Activated T-cell treated with anti-CD3 and anti-CD28 coated beads for 24 hours (primary cell): ENCODE results near the gene UBE2E1.
A peak's percentile ranks its signal among the peaks of the same experiment; 100 is the strongest.

Source experiments
- DNase-seq: peaks from one replicate; pipeline ENCODE4 v3.0.0-alpha.2; 2020; ENCODE audit warnings: low read depth

Gene UBE2E1

DNA sequence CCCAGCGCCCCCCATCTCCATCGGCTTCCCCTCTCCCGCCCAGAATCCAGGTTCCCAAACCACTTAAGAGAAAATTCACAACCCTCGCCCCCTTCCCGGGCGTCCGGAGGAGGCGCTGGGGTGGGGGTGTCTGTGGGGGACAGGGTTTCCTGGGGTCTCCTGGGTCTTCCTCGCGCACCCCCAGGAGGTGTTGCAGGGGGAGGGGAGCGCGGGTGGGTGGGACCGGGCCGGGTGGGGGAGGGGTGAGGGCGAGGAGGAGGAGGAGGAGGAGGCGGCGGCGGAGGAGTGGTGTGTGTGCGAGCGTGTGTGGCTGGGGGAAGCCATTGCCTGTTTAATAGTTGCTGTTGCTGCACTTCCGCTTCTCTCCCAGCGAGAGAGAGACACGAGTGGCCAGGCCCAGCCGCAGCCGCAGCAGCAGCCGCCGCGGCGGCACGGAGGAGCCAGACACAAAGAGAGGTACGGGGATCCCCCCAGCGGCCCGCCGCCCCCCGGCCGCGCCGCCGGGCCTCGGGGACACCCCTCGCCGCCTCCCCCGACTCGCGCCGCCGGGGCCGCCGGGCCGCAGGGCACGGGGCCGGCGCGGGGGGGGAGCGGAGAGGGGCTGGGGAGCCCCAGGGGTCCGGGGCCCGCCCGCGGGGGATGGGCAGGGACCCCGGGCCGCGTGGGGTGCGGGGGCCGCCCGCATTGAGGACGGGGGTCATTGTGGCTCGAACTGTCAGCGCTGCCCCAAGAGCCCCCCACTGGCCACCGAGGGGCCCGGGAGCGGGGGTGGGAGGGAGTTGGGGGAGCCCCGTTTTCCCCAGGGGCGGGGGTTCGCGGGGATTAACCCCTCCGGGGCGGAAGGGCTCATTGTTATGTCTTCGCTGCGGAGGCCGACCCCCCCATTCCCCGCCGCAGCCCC is at the start of gene UBE2E1:
Gene UBE2E1, plus strand, starts transcription at position 323 of the 901 bp plus-strand sequence. CDS start 1,315 bp downstream, outside the sequence.
- DNase-seq = peak; percentile 47

GRCh38 chr3:23756206-23756840 is 49.4 kb upstream of the UBE2E1 start:
- DNase-seq = no peak

DNA sequence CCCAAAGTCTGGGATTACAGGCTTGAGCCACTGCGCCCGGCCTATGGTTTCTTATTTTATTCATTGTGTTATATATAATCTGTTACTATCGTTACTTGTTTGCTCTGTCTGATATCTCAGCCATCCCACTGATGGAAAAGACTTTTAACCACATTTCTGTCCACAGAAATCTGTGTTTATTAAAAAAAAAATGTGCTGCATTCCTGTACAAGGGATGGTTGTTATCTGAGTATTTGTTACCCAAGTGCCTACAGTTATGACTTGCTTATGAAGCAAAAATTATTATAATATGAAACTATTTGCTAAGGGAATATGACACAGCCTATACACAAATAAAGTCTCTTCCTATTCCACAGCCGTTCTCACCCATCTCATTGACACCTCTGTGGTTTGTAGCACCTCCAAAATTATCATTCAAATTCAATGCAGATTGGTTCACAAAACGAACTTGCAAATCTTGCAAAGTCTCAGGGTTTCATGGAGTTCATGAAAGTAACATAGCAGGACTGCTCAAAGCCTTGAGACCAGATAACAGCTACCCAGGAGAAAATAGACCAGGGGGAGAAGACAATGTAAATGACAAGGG is 47.4 kb upstream of the UBE2E1 start:
- DNase-seq = no peak

GRCh38 chr3:23760325-23760724 is 45.4 kb upstream of the UBE2E1 start:
- DNase-seq = no peak

GRCh38 chr3:23760871-23761373 is 44.8 kb upstream of the UBE2E1 start:
- peak; percentile 6 for DNase-seq

DNA sequence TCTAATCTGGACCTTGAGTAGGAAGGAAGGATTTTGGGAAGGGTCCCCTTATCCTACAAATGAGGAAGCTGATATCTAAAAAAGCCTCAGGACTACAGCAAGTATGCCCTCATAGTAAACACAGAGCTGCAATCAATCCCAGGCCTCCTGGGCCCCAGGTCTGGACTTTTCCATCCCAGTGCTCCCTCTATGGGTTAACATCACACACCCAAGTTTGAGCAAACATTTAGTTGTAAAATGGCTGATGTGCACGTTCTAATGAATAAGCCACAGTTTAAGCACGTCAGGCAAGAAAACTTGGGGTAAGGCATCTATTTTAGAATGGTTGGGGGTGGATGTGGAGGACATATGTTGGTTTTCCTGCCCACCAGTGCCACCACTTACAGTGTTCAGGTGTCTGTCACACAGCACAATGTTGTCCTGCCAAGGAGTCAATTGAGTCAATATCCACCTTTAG is 44.3 kb upstream of the UBE2E1 start:
- DNase-seq = no peak

DNA sequence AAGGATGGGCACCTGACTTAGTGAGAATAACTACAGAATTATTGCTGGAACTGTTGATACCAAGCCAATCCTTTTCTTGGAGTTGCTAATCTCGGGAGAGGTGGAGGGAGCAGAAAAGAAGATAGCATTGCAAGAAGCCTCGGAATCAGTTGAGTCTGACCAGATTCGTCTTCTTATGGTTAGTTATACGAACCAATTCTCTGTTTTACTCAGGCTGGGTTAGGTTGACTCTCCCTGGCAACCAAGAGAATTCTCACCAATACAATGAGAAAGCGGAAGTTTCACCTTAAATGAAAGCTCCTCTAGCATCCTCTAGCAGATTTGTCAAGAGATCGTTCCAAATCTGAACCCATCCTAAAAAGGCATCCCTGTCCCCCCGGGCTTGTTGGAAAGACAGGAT is 43.5 kb upstream of the UBE2E1 start:
- DNase-seq = no peak

DNA sequence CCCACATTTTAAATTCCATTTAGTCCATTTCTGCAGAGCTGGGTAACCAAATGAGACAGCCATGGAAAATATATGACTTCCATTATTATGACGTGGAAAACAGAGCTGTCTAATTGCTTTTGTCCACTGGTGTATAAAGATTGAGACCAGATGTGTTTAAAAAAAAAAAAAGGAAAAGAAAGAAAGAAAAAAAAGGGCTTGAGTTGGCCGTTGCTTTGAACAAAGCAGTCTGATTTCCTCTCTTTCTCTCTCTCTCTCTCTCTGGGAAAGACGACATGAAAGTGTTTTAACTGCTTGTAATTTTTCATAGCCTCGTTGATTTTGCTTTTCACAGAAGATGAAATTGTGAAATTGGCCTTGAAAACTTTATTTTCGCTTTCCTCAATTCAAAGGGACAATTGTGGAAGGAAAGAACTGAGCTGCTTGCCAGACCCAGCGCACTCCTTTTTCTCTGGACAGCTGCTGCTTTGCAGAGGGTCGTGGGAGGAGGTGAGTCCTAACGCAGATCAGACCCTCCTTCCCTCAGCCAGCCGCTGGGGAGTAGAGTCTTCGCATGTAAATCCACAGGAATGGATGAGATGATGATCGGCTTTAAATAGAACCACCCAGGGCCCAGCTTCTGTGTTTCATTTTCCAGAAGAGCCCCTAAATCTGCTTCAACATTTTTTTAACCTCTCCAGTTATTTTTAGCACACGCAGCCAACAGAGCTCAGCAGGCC is 42.8 kb upstream of the UBE2E1 start:
- DNase-seq = no peak

- DNase-seq = no peak
Observed at GRCh38 chr3:23764407-23764806, 41.3 kb upstream of the UBE2E1 start.

- no peak for DNase-seq
Observed at GRCh38 chr3:23767546-23767945, 38.2 kb upstream of the UBE2E1 start.

DNA sequence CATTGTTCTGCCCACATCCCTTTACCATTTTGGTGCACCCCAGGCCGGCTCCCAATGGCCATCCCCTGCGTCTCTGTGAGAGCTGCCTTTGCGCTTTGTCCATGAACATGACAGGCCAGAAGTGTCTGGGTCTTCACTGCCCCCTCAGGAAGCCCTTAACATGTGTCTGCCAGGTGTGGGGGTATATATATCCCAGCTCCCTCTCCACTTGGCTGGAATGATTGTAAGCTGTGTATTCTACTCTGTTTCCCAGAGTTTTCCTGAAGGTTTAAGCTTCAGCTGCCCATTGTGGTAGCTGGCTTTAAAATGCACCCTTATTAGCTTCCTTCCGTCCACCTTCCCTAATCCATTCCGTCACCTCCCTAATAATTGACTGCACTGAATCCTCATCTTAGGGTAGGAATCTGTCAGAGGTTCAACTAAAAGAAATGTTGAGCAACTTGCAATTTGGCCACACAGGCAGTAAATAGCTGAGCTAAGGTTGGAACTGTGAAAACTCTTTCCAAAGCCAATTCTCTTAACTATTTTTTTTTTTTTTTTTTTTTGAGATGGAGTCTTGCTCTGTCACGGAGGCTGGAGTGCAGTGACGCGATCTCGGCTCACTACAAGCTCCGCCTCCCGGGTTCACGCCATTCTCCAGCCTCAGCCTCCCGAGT is 30.4 kb upstream of the UBE2E1 start:
- DNase-seq = no peak

GRCh38 chr3:23776352-23776891 is 29.3 kb upstream of the UBE2E1 start:
- no peak for DNase-seq

GRCh38 chr3:23778446-23778845 is 27.3 kb upstream of the UBE2E1 start:
- DNase-seq = no peak

DNA sequence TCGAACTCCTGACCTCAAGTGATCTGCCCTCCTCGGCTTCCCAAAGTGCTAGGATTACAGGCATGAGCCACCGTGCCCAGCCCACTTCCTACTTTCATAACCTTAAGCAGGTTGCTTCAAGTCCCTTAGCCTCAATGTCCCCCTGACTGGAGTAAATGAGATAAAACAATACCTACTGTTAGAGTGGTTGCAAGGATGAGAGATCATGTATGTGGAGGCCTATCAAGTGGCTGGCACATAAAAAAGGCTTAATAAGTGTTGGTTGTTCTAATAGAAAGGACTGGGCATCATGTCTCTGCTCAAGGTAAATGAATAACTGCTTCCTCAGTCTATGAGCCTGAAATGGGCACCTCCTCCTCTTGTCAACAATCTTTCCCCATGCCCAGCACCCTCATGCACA is 25.9 kb upstream of the UBE2E1 start:
- DNase-seq = no peak

- no peak for DNase-seq
Observed at GRCh38 chr3:23781051-23781450, 24.7 kb upstream of the UBE2E1 start.

DNA sequence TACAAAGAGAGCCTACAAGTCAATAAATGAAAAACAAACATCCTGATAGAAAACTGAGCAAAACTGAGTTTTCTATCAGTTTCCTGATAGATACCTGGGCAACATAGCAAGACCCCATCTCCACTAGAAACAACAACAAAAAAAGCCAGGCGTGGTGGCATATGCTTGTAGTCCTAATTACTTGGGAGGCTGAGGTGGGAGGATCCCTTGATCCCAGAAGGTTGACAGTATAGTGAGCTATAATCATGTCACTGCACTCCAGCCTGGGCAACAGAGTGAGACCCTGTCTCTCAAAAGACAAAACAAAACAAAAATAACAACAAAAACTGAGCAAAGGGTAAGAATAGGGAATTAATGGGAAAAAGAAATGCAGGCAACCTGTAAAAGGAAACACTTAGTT is 23.9 kb upstream of the UBE2E1 start:
- no peak for DNase-seq

- no peak for DNase-seq
Observed at GRCh38 chr3:23785097-23785645, 20.6 kb upstream of the UBE2E1 start.

DNA sequence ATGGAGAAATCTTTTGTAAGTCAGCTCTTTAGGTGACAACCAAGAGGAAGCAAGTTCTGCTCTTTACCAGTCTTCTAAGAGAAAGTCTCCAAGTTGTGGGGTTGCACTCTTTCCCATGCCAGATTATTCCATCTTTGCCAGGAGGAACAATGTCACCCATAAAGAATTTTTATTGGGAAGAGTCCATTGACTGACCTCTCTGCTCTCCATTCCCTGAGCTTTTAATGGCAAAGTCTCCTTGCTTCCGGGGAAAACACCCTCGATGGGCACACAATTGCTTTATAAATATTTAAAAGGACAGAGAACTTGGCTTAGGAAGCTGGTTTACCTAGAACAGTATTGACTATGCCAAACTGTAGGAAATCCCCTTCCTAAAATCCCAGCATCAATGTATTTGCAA is 19.9 kb upstream of the UBE2E1 start:
- DNase-seq = no peak

DNA sequence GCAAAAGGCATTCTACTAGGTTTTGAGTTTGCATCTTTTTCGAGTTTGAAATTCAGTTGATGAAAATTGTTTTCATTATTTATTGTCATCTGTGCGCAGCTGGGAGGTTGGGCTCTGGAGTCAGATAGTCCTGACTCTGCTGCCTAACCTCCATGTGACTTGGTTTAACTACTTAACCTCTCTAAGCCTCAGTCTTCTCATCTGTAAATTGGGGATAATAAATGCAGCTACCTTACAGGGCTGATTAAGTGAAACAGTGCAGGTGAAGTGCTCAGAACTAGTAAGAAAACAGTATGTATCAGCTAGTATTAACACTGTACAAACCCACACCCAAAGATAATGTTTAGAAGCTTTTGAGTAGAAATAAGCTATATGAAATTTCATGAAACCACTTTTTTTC is 14.1 kb upstream of the UBE2E1 start:
- DNase-seq = no peak

GRCh38 chr3:23793528-23794134 is 12.1 kb upstream of the UBE2E1 start:
- DNase-seq = no peak

DNA sequence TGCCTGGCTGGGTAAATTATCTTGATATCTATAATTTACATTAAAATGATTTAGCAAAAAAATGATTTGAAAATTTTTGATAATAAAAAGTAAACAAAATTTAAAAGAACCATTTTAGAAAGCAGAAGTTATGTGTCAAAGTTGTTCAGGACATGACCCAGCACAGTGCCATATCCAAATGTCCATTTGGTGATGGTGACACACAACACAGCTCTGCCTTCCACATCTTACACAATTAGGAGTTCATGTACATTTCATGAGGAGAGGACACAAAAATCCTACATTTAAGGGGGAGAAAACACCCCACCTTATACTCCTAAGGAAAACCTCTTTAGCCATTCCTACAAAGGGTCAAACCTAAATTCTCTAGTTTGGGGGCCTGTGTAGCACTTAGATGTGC is 10.7 kb upstream of the UBE2E1 start:
- no peak for DNase-seq
